HepG2 (cell line): Measurements from ENCODE around the gene YY2. TPM values are rescaled to one million over a fixed set of nuclear protein-coding genes. Genes with fewer than 3 reads are reported as not detected.

Source experiments
- PLSCR1 ChIP-seq: sonication (generic); formaldehyde crosslinking; IDR thresholded peaks from 2 replicates; pipeline ENCODE4 v1.5.0; 2020; ENCODE audit warnings: missing genetic modification reagents, mild to moderate bottlenecking, borderline replicate concordance
- SAP130 ChIP-seq: IDR thresholded peaks from 2 replicates; pipeline ENCODE4 v1.6.1; 2016; ENCODE audit warnings: low read depth
- TBL1XR1 ChIP-seq: fragments of 150-350 bp; IDR thresholded peaks from 2 replicates; pipeline ENCODE4 v1.6.1; 2014; ENCODE audit warnings: borderline replicate concordance, low read length; ENCODE audit not compliant: partially characterized antibody
- ZBTB1 ChIP-seq: sonication (generic); formaldehyde crosslinking; IDR thresholded peaks from 2 replicates; pipeline ENCODE4 v1.4.0; 2020; ENCODE audit warnings: missing genetic modification reagents, borderline replicate concordance
- ZNF143 ChIP-seq: sonication (generic); formaldehyde crosslinking; IDR thresholded peaks from 2 replicates; pipeline ENCODE4 v1.4.0; 2020; ENCODE audit warnings: missing genetic modification reagents
- ZNF34 ChIP-seq: sonication (generic); formaldehyde crosslinking; IDR thresholded peaks from 2 replicates; pipeline ENCODE4 v1.4.0; 2020; ENCODE audit warnings: mild to moderate bottlenecking, missing genetic modification reagents, borderline replicate concordance
- ZNF354B ChIP-seq: sonication (generic); formaldehyde crosslinking; IDR thresholded peaks from 2 replicates; pipeline ENCODE4 v1.8.0; 2022; ENCODE audit warnings: mild to moderate bottlenecking, missing genetic modification reagents
- polyA plus RNA-seq, 8 experiments: library from polyadenylated mRNA; depleted of rRNA in 3 of 8; stranded (reverse) in 7 of 8; unstranded in 1 of 8; fragments of >200 nt; fragmentation: Illumina TruSeq in 4 of 8; extraction: Trizol in 4 of 8; gene quantifications; 2 replicates each; pipeline versions ENCODE4 v1.2.1 to v1.2.3, GENCODE V29; 2011 to 2016; ENCODE audit warnings: low read depth in 4 of 8, missing spikeins in 1 of 8, mixed read lengths in 1 of 8; ENCODE audit not compliant: insufficient read depth in 1 of 8
- total RNA-seq, 5 experiments: library from RNA; depleted of rRNA; stranded (reverse); fragments of >200 nt; fragmentation: Illumina TruSeq; extraction: Trizol; gene quantifications; 2 replicates each; pipeline ENCODE4 v1.2.3, GENCODE V29; 2016; ENCODE audit warnings: low read depth in 1 of 5
- TF ChIP-seq, protein P1 (sequence below): sonication (generic); formaldehyde crosslinking; IDR thresholded peaks from 2 replicates; pipeline ENCODE4 v1.8.0; 2022; ENCODE audit warnings: missing genetic modification reagents, mild to moderate bottlenecking, moderate library complexity, borderline replicate concordance
- TF ChIP-seq, protein P2 (sequence below): sonication (generic); formaldehyde crosslinking; IDR thresholded peaks from 2 replicates; pipeline ENCODE4 v1.9.0; 2021; ENCODE audit warnings: mild to moderate bottlenecking, missing genetic modification reagents
- TF ChIP-seq, protein P3 (sequence below): sonication (generic); formaldehyde crosslinking; conservative IDR thresholded peaks from 2 replicates; pipeline ENCODE4 v1.4.0; 2020; ENCODE audit warnings: missing genetic modification reagents
- TF ChIP-seq, protein P4 (sequence below): sonication (generic); formaldehyde crosslinking; IDR thresholded peaks from 2 replicates; pipeline ENCODE4 v1.5.0; 2020; ENCODE audit warnings: mild to moderate bottlenecking, missing genetic modification reagents

The YY2 gene
- total and polyA plus RNA-seq, 2 of the 13 experiments (the other 11 are each of a cell fraction or from before 2014, with no cell fraction given): 0.34 to 0.44 TPM

DNA sequence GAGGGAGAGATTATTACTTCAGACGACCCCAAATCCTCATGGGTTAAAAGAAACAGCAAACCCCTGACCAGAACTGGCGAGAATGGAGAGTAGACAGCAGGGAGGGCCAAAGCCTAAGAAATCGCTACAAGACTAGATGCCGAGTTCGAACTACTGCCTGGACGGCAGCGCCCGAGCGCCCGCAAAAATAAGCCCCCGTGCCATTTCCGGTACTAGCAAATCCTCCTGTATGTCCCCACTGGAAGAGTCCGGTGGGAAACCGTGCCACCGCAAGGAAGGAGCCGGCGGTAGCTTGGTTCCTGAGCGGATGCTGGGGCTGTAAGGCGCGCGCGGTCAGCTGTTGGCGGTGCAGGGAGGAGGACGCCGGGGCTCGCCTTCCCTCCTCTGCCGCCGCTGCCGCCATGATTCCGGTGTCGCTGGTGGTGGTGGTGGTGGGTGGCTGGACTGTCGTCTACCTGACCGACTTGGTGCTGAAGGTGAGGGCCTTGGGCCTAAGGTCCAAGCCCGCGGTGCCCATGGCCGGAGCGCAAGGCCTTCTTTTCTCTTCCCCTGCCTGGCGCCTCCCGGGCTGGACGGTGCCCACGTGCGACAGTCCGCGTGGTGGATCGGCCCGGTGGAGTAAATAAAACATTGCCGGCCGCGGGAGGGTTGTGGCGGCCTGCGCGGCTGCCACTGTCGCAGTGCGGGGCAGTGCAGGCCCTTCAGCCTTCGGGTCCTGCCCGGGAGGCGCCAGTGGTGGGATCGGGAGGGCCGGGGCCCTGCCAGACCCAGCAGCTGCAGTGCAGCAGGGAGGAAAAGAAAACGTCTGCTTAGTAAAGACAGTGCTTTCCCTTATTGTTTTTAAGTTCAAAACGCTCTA, 16.2 kb upstream of the YY2 start, which contains the start of gene MBTPS2 (continued):
- TF ChIP-seq PLSCR1 (CRISPR knock-in tag) (no peak), ZNF354B (no peak), ZNF34 (CRISPR knock-in tag) (0 out of 2 replicates have a peak, but pooled peaks have one; percentile 23), SAP130 (CRISPR knock-in tag) (peak; percentile 78), ZBTB1 (CRISPR knock-in tag) (no peak), TBL1XR1 (no peak), ZNF143 (CRISPR knock-in tag) (no peak)
- TF ChIP-seq, protein P1, sequence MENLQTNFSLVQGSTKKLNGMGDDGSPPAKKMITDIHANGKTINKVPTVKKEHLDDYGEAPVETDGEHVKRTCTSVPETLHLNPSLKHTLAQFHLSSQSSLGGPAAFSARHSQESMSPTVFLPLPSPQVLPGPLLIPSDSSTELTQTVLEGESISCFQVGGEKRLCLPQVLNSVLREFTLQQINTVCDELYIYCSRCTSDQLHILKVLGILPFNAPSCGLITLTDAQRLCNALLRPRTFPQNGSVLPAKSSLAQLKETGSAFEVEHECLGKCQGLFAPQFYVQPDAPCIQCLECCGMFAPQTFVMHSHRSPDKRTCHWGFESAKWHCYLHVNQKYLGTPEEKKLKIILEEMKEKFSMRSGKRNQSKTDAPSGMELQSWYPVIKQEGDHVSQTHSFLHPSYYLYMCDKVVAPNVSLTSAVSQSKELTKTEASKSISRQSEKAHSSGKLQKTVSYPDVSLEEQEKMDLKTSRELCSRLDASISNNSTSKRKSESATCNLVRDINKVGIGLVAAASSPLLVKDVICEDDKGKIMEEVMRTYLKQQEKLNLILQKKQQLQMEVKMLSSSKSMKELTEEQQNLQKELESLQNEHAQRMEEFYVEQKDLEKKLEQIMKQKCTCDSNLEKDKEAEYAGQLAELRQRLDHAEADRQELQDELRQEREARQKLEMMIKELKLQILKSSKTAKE (CRISPR knock-in tag): 0 out of 2 replicates have a peak, but pooled peaks have one; percentile 31
- TF ChIP-seq, protein P2, sequence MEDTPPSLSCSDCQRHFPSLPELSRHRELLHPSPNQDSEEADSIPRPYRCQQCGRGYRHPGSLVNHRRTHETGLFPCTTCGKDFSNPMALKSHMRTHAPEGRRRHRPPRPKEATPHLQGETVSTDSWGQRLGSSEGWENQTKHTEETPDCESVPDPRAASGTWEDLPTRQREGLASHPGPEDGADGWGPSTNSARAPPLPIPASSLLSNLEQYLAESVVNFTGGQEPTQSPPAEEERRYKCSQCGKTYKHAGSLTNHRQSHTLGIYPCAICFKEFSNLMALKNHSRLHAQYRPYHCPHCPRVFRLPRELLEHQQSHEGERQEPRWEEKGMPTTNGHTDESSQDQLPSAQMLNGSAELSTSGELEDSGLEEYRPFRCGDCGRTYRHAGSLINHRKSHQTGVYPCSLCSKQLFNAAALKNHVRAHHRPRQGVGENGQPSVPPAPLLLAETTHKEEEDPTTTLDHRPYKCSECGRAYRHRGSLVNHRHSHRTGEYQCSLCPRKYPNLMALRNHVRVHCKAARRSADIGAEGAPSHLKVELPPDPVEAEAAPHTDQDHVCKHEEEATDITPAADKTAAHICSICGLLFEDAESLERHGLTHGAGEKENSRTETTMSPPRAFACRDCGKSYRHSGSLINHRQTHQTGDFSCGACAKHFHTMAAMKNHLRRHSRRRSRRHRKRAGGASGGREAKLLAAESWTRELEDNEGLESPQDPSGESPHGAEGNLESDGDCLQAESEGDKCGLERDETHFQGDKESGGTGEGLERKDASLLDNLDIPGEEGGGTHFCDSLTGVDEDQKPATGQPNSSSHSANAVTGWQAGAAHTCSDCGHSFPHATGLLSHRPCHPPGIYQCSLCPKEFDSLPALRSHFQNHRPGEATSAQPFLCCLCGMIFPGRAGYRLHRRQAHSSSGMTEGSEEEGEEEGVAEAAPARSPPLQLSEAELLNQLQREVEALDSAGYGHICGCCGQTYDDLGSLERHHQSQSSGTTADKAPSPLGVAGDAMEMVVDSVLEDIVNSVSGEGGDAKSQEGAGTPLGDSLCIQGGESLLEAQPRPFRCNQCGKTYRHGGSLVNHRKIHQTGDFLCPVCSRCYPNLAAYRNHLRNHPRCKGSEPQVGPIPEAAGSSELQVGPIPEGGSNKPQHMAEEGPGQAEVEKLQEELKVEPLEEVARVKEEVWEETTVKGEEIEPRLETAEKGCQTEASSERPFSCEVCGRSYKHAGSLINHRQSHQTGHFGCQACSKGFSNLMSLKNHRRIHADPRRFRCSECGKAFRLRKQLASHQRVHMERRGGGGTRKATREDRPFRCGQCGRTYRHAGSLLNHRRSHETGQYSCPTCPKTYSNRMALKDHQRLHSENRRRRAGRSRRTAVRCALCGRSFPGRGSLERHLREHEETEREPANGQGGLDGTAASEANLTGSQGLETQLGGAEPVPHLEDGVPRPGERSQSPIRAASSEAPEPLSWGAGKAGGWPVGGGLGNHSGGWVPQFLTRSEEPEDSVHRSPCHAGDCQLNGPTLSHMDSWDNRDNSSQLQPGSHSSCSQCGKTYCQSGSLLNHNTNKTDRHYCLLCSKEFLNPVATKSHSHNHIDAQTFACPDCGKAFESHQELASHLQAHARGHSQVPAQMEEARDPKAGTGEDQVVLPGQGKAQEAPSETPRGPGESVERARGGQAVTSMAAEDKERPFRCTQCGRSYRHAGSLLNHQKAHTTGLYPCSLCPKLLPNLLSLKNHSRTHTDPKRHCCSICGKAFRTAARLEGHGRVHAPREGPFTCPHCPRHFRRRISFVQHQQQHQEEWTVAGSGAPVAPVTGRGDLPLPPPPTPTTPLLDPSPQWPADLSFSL (CRISPR knock-in tag): no peak
- TF ChIP-seq, protein P3, sequence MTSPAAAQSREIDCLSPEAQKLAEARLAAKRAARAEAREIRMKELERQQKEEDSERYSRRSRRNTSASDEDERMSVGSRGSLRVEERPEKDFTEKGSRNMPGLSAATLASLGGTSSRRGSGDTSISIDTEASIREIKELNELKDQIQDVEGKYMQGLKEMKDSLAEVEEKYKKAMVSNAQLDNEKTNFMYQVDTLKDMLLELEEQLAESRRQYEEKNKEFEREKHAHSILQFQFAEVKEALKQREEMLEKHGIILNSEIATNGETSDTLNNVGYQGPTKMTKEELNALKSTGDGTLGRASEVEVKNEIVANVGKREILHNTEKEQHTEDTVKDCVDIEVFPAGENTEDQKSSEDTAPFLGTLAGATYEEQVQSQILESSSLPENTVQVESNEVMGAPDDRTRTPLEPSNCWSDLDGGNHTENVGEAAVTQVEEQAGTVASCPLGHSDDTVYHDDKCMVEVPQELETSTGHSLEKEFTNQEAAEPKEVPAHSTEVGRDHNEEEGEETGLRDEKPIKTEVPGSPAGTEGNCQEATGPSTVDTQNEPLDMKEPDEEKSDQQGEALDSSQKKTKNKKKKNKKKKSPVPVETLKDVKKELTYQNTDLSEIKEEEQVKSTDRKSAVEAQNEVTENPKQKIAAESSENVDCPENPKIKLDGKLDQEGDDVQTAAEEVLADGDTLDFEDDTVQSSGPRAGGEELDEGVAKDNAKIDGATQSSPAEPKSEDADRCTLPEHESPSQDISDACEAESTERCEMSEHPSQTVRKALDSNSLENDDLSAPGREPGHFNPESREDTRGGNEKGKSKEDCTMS (CRISPR knock-in tag): no peak
- TF ChIP-seq, protein P4, sequence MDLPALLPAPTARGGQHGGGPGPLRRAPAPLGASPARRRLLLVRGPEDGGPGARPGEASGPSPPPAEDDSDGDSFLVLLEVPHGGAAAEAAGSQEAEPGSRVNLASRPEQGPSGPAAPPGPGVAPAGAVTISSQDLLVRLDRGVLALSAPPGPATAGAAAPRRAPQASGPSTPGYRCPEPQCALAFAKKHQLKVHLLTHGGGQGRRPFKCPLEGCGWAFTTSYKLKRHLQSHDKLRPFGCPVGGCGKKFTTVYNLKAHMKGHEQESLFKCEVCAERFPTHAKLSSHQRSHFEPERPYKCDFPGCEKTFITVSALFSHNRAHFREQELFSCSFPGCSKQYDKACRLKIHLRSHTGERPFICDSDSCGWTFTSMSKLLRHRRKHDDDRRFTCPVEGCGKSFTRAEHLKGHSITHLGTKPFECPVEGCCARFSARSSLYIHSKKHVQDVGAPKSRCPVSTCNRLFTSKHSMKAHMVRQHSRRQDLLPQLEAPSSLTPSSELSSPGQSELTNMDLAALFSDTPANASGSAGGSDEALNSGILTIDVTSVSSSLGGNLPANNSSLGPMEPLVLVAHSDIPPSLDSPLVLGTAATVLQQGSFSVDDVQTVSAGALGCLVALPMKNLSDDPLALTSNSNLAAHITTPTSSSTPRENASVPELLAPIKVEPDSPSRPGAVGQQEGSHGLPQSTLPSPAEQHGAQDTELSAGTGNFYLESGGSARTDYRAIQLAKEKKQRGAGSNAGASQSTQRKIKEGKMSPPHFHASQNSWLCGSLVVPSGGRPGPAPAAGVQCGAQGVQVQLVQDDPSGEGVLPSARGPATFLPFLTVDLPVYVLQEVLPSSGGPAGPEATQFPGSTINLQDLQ (CRISPR knock-in tag): no peak
